ENCODE results near the gene UVRAG. TPM values are rescaled to one million over a fixed set of nuclear protein-coding genes. Genes with fewer than 3 reads are reported as not detected.

The UVRAG gene
- total RNA-seq, 1 donor from 2014 or later: 7.4 TPM

GRCh38 chr11:76169473-76169896 is 354.5 kb downstream of the UVRAG start:
- no peak overlapping the region for H3K4me3 ChIP-seq (ENCODE audit: low read depth, low read length)
- DNase-seq (ENCODE audit: low read depth): no peak
- TF ChIP-seq CTCF (conservative IDR thresholded peaks at IDR 0.05; ENCODE audit: low read depth, low read length): no peak

- no peak overlapping the region for H3K4me3 ChIP-seq (ENCODE audit: low read depth, low read length)
- no peak for TF ChIP-seq CTCF (conservative IDR thresholded peaks at IDR 0.05; ENCODE audit: low read depth, low read length)
- no peak for DNase-seq (ENCODE audit: low read depth)
Measured at GRCh38 chr11:76170468-76170867, 355.5 kb downstream of the UVRAG start.

- TF ChIP-seq CTCF (conservative IDR thresholded peaks at IDR 0.05; ENCODE audit: low read depth, low read length): no peak
- no peak overlapping the region for H3K4me3 ChIP-seq (ENCODE audit: low read depth, low read length)
- no peak for DNase-seq (ENCODE audit: low read depth)
Measured at GRCh38 chr11:76172583-76172982, 357.6 kb downstream of the UVRAG start.

GRCh38 chr11:76173663-76174062 is 358.7 kb downstream of the UVRAG start:
- no peak for DNase-seq (ENCODE audit: low read depth)
- H3K4me3 ChIP-seq (ENCODE audit: low read depth, low read length): no peak overlapping the region
- TF ChIP-seq CTCF (conservative IDR thresholded peaks at IDR 0.05; ENCODE audit: low read depth, low read length): no peak

- H3K4me3 ChIP-seq (ENCODE audit: low read depth, low read length): no peak overlapping the region
- DNase-seq (ENCODE audit: low read depth): no peak
- no peak for TF ChIP-seq CTCF (conservative IDR thresholded peaks at IDR 0.05; ENCODE audit: low read depth, low read length)
Measured at GRCh38 chr11:76174330-76174729, 359.3 kb downstream of the UVRAG start.

- H3K4me3 ChIP-seq (ENCODE audit: low read depth, low read length): no peak overlapping the region
- TF ChIP-seq CTCF (conservative IDR thresholded peaks at IDR 0.05; ENCODE audit: low read depth, low read length): no peak
- no peak for DNase-seq (ENCODE audit: low read depth)
Measured at GRCh38 chr11:76175783-76176182, 360.8 kb downstream of the UVRAG start.

GRCh38 chr11:76176463-76176862 is 361.5 kb downstream of the UVRAG start:
- no peak for TF ChIP-seq CTCF (conservative IDR thresholded peaks at IDR 0.05; ENCODE audit: low read depth, low read length)
- DNase-seq (ENCODE audit: low read depth): no peak
- H3K4me3 ChIP-seq (ENCODE audit: low read depth, low read length): no peak overlapping the region

Measured in epithelial cell of proximal tubule (primary cell).